Jurkat, Clone E6-1 (cell line): ENCODE results near the gene UBAC2.

Experiments
- DNase-seq: peaks from one replicate; pipeline ENCODE4 v3.0.0-alpha.2; 2011; ENCODE audit warnings: low read depth, low spot score
- H3K4me3 ChIP-seq: 2 replicates; pipeline ENCODE4 v1.5.1; 2011; ENCODE audit warnings: mild to moderate bottlenecking, low read length, control low read depth, moderate library complexity

Gene UBAC2

GRCh38 chr13:99178636-99179035, 22.0 kb upstream of the UBAC2 start:
- H3K4me3 ChIP-seq: no peak overlapping the region
- no peak for DNase-seq

GRCh38 chr13:99179460-99179859, 21.2 kb upstream of the UBAC2 start:
- no peak for DNase-seq
- H3K4me3 ChIP-seq: no peak overlapping the region

- no peak for DNase-seq
Measured at GRCh38 chr13:99182439-99182838, 18.2 kb upstream of the UBAC2 start.

GRCh38 chr13:99185606-99186005, 15.0 kb upstream of the UBAC2 start:
- no peak overlapping the region for H3K4me3 ChIP-seq
- no peak for DNase-seq

More at GRCh38 chr13:99182439-99182838, 18.2 kb upstream of the UBAC2 start:
- H3K4me3 ChIP-seq: no peak overlapping the region

GRCh38 chr13:99190147-99190985, 10.3 kb upstream of the UBAC2 start:
- no peak for DNase-seq

DNA sequence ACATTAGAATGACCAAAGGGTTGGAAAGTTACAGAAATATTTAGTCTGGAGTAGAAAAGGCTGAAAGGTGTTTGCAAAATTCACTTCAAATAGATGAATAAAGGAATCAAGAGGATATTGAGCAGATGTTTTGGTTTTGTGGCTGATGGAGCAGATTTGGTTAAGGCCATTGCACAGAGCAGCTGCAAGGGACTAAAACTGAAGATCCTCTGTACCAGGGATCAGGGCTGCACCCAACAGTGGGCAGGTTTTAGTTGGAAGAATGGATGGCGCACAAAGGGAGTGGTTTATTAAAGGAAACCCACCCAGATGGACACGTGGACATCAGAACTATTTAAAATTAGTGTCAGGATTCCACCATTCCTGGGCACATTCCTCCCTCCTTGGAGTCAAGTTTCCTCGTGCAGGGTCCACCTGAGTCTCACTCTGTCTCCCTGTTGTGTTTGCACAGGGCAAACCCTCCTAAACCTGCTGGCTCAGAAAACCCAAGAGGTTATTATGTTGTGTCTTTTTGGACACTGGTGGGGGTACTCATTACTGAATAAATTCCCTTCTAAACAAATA, 9.2 kb upstream of the UBAC2 start:
- no peak for DNase-seq
- no peak overlapping the region for H3K4me3 ChIP-seq

More at GRCh38 chr13:99190147-99190985, 10.3 kb upstream of the UBAC2 start:
- H3K4me3 ChIP-seq: no peak overlapping the region

- no peak for DNase-seq
- no peak overlapping the region for H3K4me3 ChIP-seq
Measured at GRCh38 chr13:99191900-99192399, 8.7 kb upstream of the UBAC2 start.

- DNase-seq: no peak
- no peak overlapping the region for H3K4me3 ChIP-seq
Measured at GRCh38 chr13:99192480-99192879, 8.2 kb upstream of the UBAC2 start.

- DNase-seq: no peak
- no peak overlapping the region for H3K4me3 ChIP-seq
Measured at GRCh38 chr13:99193152-99193551, 7.5 kb upstream of the UBAC2 start.

GRCh38 chr13:99196466-99197116, 4.1 kb upstream of the UBAC2 start:
- DNase-seq: peak; percentile 65
- no peak overlapping the region for H3K4me3 ChIP-seq

DNA sequence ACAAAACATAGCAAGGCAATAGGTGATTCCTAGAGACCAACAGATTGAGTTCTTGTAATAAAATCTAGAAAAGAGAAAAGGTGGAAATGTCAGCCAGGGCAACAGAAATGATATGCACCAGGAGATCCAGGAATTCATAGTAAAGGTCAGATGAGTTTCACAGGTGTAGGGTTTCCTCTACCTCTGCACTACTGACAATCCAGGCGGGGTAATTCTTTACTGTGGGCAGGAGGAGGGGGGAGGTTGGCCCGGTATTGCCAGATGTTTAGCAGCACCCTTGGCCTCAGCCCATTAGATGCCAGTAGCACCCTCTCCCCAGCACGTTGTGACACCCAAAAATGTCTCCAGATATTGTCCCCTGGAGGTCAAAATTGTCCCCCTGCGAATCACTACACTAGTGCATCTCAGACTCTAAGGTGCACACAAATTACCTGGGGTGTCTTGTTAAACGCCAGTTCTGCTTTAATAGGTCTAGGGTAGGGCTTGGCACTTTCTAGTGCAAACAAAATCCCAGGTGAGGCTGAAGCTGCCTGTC, 3.5 kb upstream of the UBAC2 start:
- H3K4me3 ChIP-seq: no peak overlapping the region
- no peak for DNase-seq

- DNase-seq: no peak
Measured at GRCh38 chr13:99199541-99200431, 868 bp upstream of the UBAC2 start.

GRCh38 chr13:99203601-99204579, 3.2 kb downstream of the UBAC2 start:
- DNase-seq: no peak
- H3K4me3 ChIP-seq: peak overlapping the region; percentile 3

More at GRCh38 chr13:99199541-99200431, 868 bp upstream of the UBAC2 start:
- H3K4me3 ChIP-seq: peak overlapping the region; percentile 93

- DNase-seq: no peak
- H3K4me3 ChIP-seq: no peak overlapping the region
Measured at GRCh38 chr13:99205621-99206220, 5.1 kb downstream of the UBAC2 start.

DNA sequence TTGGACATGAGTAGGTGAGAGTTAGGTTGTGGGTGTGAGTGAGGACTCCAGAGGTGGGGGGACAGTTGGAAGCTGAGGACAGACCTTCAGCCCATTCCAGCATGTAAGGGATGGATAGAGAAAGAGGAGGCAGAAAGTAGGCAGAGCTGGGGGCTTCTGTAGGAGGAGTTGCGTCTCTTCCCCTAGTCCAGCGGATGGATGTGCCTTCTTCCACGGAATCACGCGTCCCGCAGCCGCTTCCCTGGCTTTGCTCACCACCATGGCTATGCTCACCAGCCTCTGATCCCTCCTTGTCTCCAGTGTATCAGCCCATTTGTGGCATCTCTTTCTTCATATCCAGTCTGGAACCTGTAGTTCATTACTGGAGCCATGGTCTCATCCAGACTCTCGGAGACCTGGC, 5.6 kb downstream of the UBAC2 start:
- no peak overlapping the region for H3K4me3 ChIP-seq
- DNase-seq: no peak

- no peak for DNase-seq
- H3K4me3 ChIP-seq: no peak overlapping the region
Measured at GRCh38 chr13:99206873-99207272, 6.2 kb downstream of the UBAC2 start.

DNA sequence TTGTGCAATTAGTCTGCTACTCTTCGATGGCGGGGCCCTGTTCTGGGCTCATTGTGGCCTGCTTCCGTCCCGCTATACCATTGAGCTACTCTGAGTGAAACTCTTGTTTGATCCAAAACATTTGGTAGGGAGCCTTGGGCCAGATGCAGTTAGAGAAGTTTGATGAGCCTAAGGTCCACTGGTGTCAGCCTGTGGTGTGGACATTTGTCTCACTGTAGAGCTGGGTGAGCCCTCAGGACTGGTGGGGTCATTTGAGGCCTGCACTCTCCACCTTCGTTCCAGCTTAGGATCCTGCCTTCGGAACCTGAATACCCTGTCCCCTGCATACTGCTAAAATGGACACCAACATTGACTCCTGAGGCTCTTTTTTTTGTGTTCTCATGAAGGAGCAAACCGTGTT, 6.9 kb downstream of the UBAC2 start:
- no peak for DNase-seq
- no peak overlapping the region for H3K4me3 ChIP-seq
